Central memory CD8-positive, alpha-beta T cell (primary cell): ENCODE data around the gene KCNIP1.

Experiments used
- ATAC-seq: fragments of 150-1000 bp; cut with Tn5 transposase; replicated peaks from 2 replicates; pipeline ENCODE4 v1.10.0; 2022; ENCODE audit warnings: mild to moderate bottlenecking, moderate FRiP score, moderate number of reproducible peaks; ENCODE audit not compliant: poor library complexity, severe bottlenecking; ENCODE audit errors: extremely low read depth
- DNase-seq, 2 donors: peaks; one replicate each; pipeline ENCODE4 v3.0.0; 2021; ENCODE audit warnings: low spot score in 2 of 2
- H3K27ac Mint-ChIP-seq: one replicate; pipeline ENCODE4 v1.8.0; 2022; ENCODE audit warnings: low read depth, mild to moderate bottlenecking, moderate library complexity, mixed read lengths
- H3K27me3 Mint-ChIP-seq: one replicate; pipeline ENCODE4 v1.8.0; 2022; ENCODE audit warnings: mixed read lengths
- H3K36me3 Mint-ChIP-seq: one replicate; pipeline ENCODE4 v1.8.0; 2022; ENCODE audit warnings: mild to moderate bottlenecking, moderate library complexity, mixed read lengths; ENCODE audit not compliant: insufficient read depth
- H3K4me1 Mint-ChIP-seq: one replicate; pipeline ENCODE4 v1.8.0; 2022; ENCODE audit warnings: mixed read lengths
- H3K4me3 Mint-ChIP-seq: one replicate; pipeline ENCODE4 v1.8.0; 2022; ENCODE audit warnings: mild to moderate bottlenecking, moderate library complexity, mixed read lengths
- H3K9me3 Mint-ChIP-seq: one replicate; pipeline ENCODE4 v1.8.0; 2022; ENCODE audit warnings: mixed read lengths

The KCNIP1 gene

GRCh38 chr5:170731052-170731451 lies 227.2 kb downstream of the KCNIP1 start:
- no peaks in the 10 kb centered on the region for H3K9me3 Mint-ChIP-seq
- H3K27ac Mint-ChIP-seq: no peak overlapping the region
- no peaks in the 10 kb centered on the region for H3K4me1 Mint-ChIP-seq
- H3K27me3 Mint-ChIP-seq: peaks cover 22% of the 10 kb centered on the region
- DNase-seq (no peak), ATAC-seq (no peak)
- H3K4me3 Mint-ChIP-seq: no peak overlapping the region
- H3K36me3 Mint-ChIP-seq: no peaks in the 10 kb centered on the region

GRCh38 chr5:170732685-170733084 lies 228.9 kb downstream of the KCNIP1 start:
- no peak overlapping the region for H3K27ac Mint-ChIP-seq
- H3K9me3 Mint-ChIP-seq: peaks cover 7% of the 10 kb centered on the region
- DNase-seq (no peak), ATAC-seq (no peak)
- H3K4me1 Mint-ChIP-seq: no peaks in the 10 kb centered on the region
- no peaks in the 10 kb centered on the region for H3K36me3 Mint-ChIP-seq
- H3K27me3 Mint-ChIP-seq: peaks cover 30% of the 10 kb centered on the region
- no peak overlapping the region for H3K4me3 Mint-ChIP-seq

- ATAC-seq (no peak), DNase-seq (no peak)
- Mint-ChIP-seq H3K27me3 (peaks cover 31% of the 10 kb centered on the region), H3K36me3 (no peaks in the 10 kb centered on the region), H3K9me3 (peaks cover 7% of the 10 kb centered on the region), H3K4me1 (no peaks in the 10 kb centered on the region), H3K27ac (no peak overlapping the region), H3K4me3 (no peak overlapping the region)
Measured at GRCh38 chr5:170736966-170737365, 233.1 kb downstream of the KCNIP1 start.

- Mint-ChIP-seq H3K27me3 (peaks cover 36% of the 10 kb centered on the region), H3K27ac (no peak overlapping the region), H3K4me1 (no peaks in the 10 kb centered on the region), H3K4me3 (no peak overlapping the region), H3K36me3 (no peaks in the 10 kb centered on the region), H3K9me3 (peaks cover 7% of the 10 kb centered on the region)
- DNase-seq: no peak
- ATAC-seq: no peak
Measured at GRCh38 chr5:170737591-170737990, 233.8 kb downstream of the KCNIP1 start.

GRCh38 chr5:170738840-170739239 lies 235.0 kb downstream of the KCNIP1 start:
- Mint-ChIP-seq H3K4me3 (no peak overlapping the region), H3K4me1 (no peaks in the 10 kb centered on the region), H3K36me3 (peaks cover 1% of the 10 kb centered on the region), H3K27ac (no peak overlapping the region), H3K27me3 (peaks cover 36% of the 10 kb centered on the region), H3K9me3 (peaks cover 7% of the 10 kb centered on the region)
- ATAC-seq (no peak), DNase-seq (no peak)

GRCh38 chr5:170739446-170739845 lies 235.6 kb downstream of the KCNIP1 start:
- DNase-seq: no peak
- Mint-ChIP-seq H3K27me3 (peaks cover 36% of the 10 kb centered on the region), H3K27ac (no peak overlapping the region), H3K9me3 (peaks cover 7% of the 10 kb centered on the region), H3K36me3 (peaks cover 1% of the 10 kb centered on the region), H3K4me3 (no peak overlapping the region), H3K4me1 (peaks cover 5% of the 10 kb centered on the region)
- ATAC-seq: no peak

- Mint-ChIP-seq H3K27ac (no peak overlapping the region), H3K36me3 (peaks cover 1% of the 10 kb centered on the region), H3K4me3 (no peak overlapping the region), H3K9me3 (peaks cover 7% of the 10 kb centered on the region), H3K4me1 (peaks cover 5% of the 10 kb centered on the region), H3K27me3 (peaks cover 36% of the 10 kb centered on the region)
- ATAC-seq (no peak), DNase-seq (no peak)
Measured at GRCh38 chr5:170740551-170741205, 236.9 kb downstream of the KCNIP1 start.

GRCh38 chr5:170741801-170742200 lies 238.0 kb downstream of the KCNIP1 start:
- no peak for DNase-seq
- no peak overlapping the region for H3K4me3 Mint-ChIP-seq
- peaks cover 5% of the 10 kb centered on the region for H3K4me1 Mint-ChIP-seq
- H3K9me3 Mint-ChIP-seq: no peaks in the 10 kb centered on the region
- H3K36me3 Mint-ChIP-seq: peaks cover 1% of the 10 kb centered on the region
- H3K27ac Mint-ChIP-seq: no peak overlapping the region
- peaks cover 30% of the 10 kb centered on the region for H3K27me3 Mint-ChIP-seq
- ATAC-seq: no peak

GRCh38 chr5:170743876-170744212 lies 240.0 kb downstream of the KCNIP1 start:
- Mint-ChIP-seq H3K4me3 (no peak overlapping the region), H3K27me3 (peaks cover 49% of the 10 kb centered on the region), H3K9me3 (no peaks in the 10 kb centered on the region), H3K27ac (no peak overlapping the region), H3K4me1 (peaks cover 5% of the 10 kb centered on the region), H3K36me3 (peaks cover 1% of the 10 kb centered on the region)
- ATAC-seq (no peak), DNase-seq (no peak)

GRCh38 chr5:170745481-170746071 lies 241.8 kb downstream of the KCNIP1 start:
- Mint-ChIP-seq H3K27me3 (peaks cover 52% of the 10 kb centered on the region), H3K9me3 (no peaks in the 10 kb centered on the region), H3K4me3 (no peak overlapping the region), H3K36me3 (peaks cover 1% of the 10 kb centered on the region), H3K4me1 (peaks cover 5% of the 10 kb centered on the region), H3K27ac (no peak overlapping the region)
- no peak for ATAC-seq
- DNase-seq: no peak

GRCh38 chr5:170746075-170746960 lies 242.5 kb downstream of the KCNIP1 start:
- H3K4me1 Mint-ChIP-seq: peaks cover 5% of the 10 kb centered on the region
- no peak for ATAC-seq
- no peak for DNase-seq
- H3K27me3 Mint-ChIP-seq: peaks cover 57% of the 10 kb centered on the region
- H3K27ac Mint-ChIP-seq: no peak overlapping the region
- H3K36me3 Mint-ChIP-seq: peaks cover 1% of the 10 kb centered on the region
- no peaks in the 10 kb centered on the region for H3K9me3 Mint-ChIP-seq
- H3K4me3 Mint-ChIP-seq: no peak overlapping the region

GRCh38 chr5:170746961-170747340 lies 243.1 kb downstream of the KCNIP1 start:
- Mint-ChIP-seq H3K4me3 (no peak overlapping the region), H3K9me3 (no peaks in the 10 kb centered on the region), H3K27ac (no peak overlapping the region), H3K4me1 (peaks cover 5% of the 10 kb centered on the region), H3K27me3 (peaks cover 51% of the 10 kb centered on the region), H3K36me3 (peaks cover 1% of the 10 kb centered on the region)
- DNase-seq (no peak), ATAC-seq (no peak)

GRCh38 chr5:170747357-170747756 lies 243.5 kb downstream of the KCNIP1 start:
- Mint-ChIP-seq H3K36me3 (peaks cover 1% of the 10 kb centered on the region), H3K27ac (no peak overlapping the region), H3K4me1 (peaks cover 5% of the 10 kb centered on the region), H3K9me3 (no peaks in the 10 kb centered on the region), H3K4me3 (no peak overlapping the region), H3K27me3 (peaks cover 47% of the 10 kb centered on the region)
- ATAC-seq (no peak), DNase-seq (no peak)
